ENCODE measurements around the gene BCAS4.

BCAS4 gene

DNA sequence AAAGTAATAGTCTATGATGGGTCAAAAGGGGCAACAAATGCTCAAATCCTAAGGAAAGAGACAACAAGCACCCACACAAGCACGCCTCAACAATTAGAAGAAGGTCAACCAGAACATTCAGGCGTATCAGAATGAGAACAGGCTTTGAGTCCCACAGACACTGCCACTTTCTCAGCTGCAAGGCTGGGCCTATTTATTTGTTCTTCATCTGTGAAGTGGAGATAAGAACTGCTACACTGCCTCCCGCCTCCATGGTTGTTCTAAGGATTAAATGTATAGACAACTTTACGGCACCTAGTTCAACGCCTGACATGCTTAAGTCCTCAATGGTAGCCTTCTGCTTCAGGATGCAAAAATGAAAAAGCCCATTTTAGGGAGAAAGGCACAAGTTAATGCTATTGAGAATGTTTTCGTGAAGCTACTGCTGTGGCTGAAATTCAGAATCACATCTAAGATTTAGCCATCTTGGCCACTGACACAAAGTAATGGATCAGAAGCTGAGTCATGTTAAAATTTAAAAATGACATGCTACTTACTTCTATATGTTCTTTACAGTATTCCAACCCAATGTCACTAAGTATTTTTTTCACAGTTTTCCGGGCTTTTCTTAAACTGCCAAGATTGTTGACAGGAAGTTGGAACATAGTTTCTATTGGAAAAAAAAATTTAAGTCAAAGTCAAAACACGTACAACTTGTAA, 108.6 kb downstream of the BCAS4 start:
- Mint-ChIP-seq H3K9me3 (no peaks in the 10 kb centered on the region), H3K36me3 (peaks cover 98% of the 10 kb centered on the region), H3K4me3 (no peak overlapping the region), H3K4me1 (peaks cover 18% of the 10 kb centered on the region), H3K27ac (peak overlapping the region; percentile 67)
- DNase-seq (ENCODE audit: low spot score in 2 of 2) (no peak), ATAC-seq (no peak)

DNA sequence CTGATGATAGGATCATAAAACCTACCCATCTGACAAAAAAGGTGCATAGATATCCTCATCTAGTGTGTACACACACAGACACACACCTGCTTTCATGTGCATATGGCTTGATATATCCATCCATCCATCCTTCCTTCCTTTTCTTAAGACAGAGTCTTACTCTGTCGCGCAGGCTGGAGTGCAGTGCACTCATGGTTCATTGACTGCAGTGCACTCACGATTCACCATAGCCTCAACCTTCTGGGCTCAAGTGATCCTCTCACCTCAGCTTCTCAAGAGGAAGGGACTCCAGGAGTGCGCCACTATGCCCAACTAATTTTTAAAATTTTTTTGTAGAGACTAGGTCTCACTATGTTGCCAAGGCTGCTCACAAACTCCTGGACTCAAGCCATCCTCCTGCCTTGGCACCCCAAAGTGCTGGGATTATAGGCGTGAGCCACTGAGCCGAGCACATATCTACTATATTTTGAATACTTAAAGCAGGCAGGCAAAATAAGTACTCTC, 109.3 kb downstream of the BCAS4 start:
- peaks cover 97% of the 10 kb centered on the region for H3K36me3 Mint-ChIP-seq
- peaks cover 18% of the 10 kb centered on the region for H3K4me1 Mint-ChIP-seq
- H3K9me3 Mint-ChIP-seq: no peaks in the 10 kb centered on the region
- no peak for ATAC-seq
- no peak overlapping the region for H3K4me3 Mint-ChIP-seq
- DNase-seq (ENCODE audit: low spot score in 2 of 2): no peak
- H3K27ac Mint-ChIP-seq: peak overlapping the region; percentile 20

DNA sequence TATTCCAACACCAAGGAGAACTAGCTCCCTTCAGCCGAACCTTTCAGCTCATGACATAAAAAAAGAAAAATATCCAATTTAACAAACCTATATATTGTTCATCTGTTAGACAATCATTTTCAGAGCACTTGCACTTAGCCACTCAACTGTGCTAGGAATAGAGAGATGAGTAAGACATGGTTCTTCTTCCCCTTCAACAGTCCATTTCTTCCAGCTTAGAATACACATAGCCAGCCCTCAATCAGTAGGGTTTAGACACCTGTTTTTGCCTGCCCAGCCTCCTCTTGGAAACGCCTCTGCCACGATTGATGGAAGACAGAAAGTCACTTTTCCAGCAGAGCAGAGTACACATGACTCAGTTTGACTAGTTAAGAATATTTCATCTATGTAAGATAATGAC, 114.6 kb downstream of the BCAS4 start:
- H3K36me3 Mint-ChIP-seq: peaks cover 89% of the 10 kb centered on the region
- peaks cover 47% of the 10 kb centered on the region for H3K4me1 Mint-ChIP-seq
- no peak for ATAC-seq
- H3K27ac Mint-ChIP-seq: peak overlapping the region; percentile 9
- DNase-seq (ENCODE audit: low spot score in 2 of 2): no peak
- no peaks in the 10 kb centered on the region for H3K9me3 Mint-ChIP-seq
- H3K4me3 Mint-ChIP-seq: no peak overlapping the region

DNA sequence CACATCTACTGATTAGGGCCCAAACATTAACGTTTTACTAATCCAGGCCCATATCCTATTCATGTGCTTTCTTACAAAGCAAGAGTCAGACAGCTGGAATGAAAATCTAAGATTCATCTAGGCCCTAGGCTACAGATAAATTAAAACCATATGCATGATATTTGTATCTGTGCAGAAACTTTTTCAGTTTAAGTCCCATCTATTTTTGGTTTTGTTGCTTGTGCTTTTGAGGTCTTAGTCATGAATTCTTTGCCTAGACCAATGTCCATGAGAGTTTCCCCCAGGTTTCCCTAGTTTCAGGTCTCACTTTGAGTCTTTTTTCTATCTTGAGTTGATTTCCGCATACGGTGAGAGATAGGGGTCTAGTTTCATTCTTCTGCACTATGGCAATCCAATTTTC, 116.2 kb downstream of the BCAS4 start:
- no peak overlapping the region for H3K4me3 Mint-ChIP-seq
- peak overlapping the region; percentile 26 for H3K27ac Mint-ChIP-seq
- H3K36me3 Mint-ChIP-seq: peaks cover 84% of the 10 kb centered on the region
- H3K9me3 Mint-ChIP-seq: no peaks in the 10 kb centered on the region
- no peak for ATAC-seq
- DNase-seq (ENCODE audit: low spot score in 2 of 2): no peak
- peaks cover 58% of the 10 kb centered on the region for H3K4me1 Mint-ChIP-seq

DNA sequence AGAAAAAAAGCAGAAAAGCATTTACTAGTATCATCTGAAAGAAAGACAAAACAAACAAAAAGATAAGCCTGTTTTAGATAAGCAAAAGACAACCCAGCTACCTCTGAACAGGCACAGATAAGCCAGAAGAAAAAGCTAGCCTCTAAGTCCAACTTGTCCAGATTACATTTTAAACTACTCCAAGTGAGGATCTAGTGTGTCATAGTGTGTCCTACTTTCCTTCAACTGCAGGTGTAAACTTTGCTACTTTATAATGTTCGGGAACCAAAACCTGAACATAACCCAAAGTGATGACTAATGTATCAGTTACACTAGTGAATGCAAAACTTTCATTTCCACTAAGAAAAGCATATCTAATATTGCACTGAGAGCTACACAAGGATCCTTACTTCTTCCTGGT, 116.9 kb downstream of the BCAS4 start:
- H3K36me3 Mint-ChIP-seq: peaks cover 79% of the 10 kb centered on the region
- no peaks in the 10 kb centered on the region for H3K9me3 Mint-ChIP-seq
- H3K27ac Mint-ChIP-seq: peak overlapping the region; percentile 26
- H3K4me1 Mint-ChIP-seq: peaks cover 64% of the 10 kb centered on the region
- no peak for DNase-seq (ENCODE audit: low spot score in 2 of 2)
- no peak overlapping the region for H3K4me3 Mint-ChIP-seq
- peak; percentile 55 for ATAC-seq

DNA sequence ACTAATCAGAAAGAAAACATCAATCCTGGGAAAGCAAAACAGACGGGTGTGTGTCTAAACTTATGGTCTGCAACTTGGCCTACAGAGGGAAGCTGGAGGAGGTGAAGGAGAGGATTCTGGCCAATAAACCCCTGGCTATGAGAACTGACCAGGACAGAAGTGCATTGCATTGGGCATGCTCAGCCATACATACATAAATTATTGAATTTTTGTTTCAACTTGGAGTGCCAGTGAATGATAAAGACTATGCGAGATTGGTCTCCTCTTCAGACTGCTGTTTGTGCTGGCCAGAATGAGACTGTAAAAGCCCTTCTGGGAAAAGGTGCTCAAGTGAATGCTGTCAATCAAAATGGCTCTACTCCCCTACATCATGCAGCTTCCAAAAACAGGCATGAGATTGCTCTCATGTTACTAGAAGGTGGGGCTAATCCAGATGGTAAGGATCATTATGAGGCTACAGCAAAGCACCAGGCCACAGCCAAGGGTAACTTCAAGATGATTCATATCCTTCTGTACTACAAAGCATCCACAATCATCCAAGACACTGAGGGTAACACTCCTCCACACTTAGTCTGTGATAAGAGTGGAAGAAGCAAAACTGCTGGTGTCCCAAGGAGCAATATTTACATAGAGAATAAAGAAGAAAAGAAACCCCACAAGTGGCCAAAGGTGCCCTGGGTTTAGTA, 119.0 kb downstream of the BCAS4 start:
- H3K4me3 Mint-ChIP-seq: peak overlapping the region; percentile 36
- peak; percentile 99 for ATAC-seq
- DNase-seq (ENCODE audit: low spot score in 2 of 2): no peak
- no peaks in the 10 kb centered on the region for H3K9me3 Mint-ChIP-seq
- peaks cover 78% of the 10 kb centered on the region for H3K4me1 Mint-ChIP-seq
- peaks cover 76% of the 10 kb centered on the region for H3K36me3 Mint-ChIP-seq
- H3K27ac Mint-ChIP-seq: peak overlapping the region; percentile 83

DNA sequence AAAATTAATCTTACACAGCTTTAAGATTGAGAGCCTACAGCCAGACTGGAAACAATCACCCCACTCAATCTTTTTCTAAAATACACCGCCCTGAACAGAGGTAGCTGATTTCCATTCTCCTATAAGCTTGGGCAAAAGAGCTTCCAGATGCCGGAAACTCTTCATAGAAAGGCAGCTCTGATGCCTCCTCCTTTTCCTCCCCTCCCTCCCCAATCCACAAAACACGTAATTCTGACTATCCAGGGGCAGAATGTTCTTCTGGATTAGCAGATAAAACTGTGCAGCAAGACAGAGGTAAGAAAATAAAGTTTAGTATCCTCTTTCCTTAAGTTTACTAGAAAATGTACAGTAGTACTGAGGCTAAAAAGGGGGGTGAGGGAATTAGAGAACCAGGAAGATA, 120.6 kb downstream of the BCAS4 start:
- Mint-ChIP-seq H3K4me1 (peaks cover 80% of the 10 kb centered on the region), H3K36me3 (peaks cover 75% of the 10 kb centered on the region), H3K4me3 (no peak overlapping the region), H3K27ac (peak overlapping the region; percentile 83), H3K9me3 (no peaks in the 10 kb centered on the region)
- ATAC-seq (no peak), DNase-seq (ENCODE audit: low spot score in 2 of 2) (no peak)

DNA sequence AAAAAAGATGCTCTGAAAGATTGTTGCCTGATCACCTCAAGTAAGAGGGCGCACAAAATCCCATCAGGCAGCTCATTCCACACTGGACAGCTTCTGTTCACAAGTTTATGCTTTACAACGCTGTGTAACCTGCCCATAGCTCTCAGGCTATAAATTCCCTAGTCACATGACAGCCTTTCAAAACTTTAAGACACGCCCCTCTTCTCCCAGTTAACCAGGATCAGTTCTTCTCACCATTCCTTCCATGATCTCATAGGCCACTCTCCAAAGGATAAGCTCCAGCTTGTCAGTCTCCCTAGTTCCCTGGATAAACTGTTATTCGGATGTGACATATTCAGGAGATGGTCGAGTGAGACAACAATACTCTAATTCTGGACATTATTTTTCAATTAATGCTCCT, 121.4 kb downstream of the BCAS4 start:
- peak overlapping the region; percentile 46 for H3K27ac Mint-ChIP-seq

DNA sequence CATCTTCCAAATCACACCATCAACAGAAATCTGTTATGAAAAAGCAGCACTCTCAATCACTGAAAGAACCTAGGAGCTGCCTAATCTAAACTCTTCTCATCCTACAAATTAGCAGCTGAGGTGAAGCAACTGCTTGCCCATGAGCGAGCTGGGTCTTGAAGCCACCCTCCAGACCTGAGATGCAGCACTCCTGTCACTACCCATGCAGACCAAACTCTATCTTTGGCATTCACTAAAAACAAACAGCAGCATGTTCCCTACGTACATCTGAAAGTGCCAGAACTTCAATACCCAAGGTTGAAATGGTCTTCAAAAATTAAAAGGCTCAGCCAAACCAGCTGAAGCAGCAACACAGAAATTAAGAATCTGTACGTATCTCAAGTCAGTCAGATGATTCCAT, 122.1 kb downstream of the BCAS4 start:
- H3K4me1 Mint-ChIP-seq: peaks cover 80% of the 10 kb centered on the region
- peaks cover 76% of the 10 kb centered on the region for H3K36me3 Mint-ChIP-seq
- H3K9me3 Mint-ChIP-seq: no peaks in the 10 kb centered on the region
- ATAC-seq (no peak), DNase-seq (ENCODE audit: low spot score in 2 of 2) (no peak)
- H3K27ac Mint-ChIP-seq: peak overlapping the region; percentile 46
- H3K4me3 Mint-ChIP-seq: no peak overlapping the region

More for the DNA sequence above, 121.4 kb downstream of the BCAS4 start:
- H3K36me3 Mint-ChIP-seq: peaks cover 77% of the 10 kb centered on the region
- H3K9me3 Mint-ChIP-seq: no peaks in the 10 kb centered on the region
- peaks cover 81% of the 10 kb centered on the region for H3K4me1 Mint-ChIP-seq
- no peak overlapping the region for H3K4me3 Mint-ChIP-seq
- no peak for ATAC-seq
- no peak for DNase-seq (ENCODE audit: low spot score in 2 of 2)

DNA sequence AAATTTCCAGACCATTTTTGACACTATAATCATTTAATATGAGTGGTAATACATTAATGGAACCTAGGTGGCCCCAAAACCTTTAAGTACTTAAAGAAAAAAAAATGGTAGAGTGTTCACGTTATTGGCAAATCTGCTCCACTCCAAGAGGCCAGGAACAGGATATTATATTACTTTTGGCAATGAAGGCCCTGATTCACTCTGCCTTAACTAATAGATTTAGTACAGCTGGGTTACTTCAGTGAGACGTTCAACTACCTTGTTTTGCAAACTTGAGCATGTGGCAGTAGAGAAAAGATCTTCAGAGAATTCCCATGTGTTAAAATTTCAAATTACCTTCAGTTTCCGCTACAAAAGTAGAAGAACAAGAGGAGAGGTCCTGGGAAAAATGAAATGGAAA, 123.5 kb downstream of the BCAS4 start:
- H3K27ac Mint-ChIP-seq: no peak overlapping the region

DNA sequence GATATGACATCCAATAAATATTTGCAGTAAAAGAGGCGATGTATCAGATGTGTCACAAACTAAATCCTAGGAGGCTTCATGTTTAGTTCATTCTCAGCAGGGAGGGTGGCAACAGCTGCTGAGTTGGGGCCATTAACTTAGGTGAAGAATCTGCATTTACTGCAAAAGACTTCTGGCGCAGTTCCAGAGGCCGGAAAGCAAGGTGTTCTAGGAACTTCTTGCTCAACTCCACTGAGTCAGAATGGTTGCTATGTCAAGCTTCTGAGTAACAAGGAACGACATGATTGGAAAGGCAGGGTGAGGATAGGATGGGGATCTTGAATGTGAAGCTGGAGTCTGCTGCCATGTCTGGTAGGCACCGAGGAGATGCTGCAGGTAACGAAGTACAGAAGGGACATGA, 124.7 kb downstream of the BCAS4 start:
- H3K4me1 Mint-ChIP-seq: peaks cover 63% of the 10 kb centered on the region
- H3K9me3 Mint-ChIP-seq: no peaks in the 10 kb centered on the region
- H3K36me3 Mint-ChIP-seq: peaks cover 79% of the 10 kb centered on the region
- peak overlapping the region; percentile 74 for H3K27ac Mint-ChIP-seq
- no peak for DNase-seq (ENCODE audit: low spot score in 2 of 2)
- no peak overlapping the region for H3K4me3 Mint-ChIP-seq
- ATAC-seq: no peak

More for the DNA sequence above, 123.5 kb downstream of the BCAS4 start:
- Mint-ChIP-seq H3K36me3 (peaks cover 80% of the 10 kb centered on the region), H3K9me3 (no peaks in the 10 kb centered on the region), H3K4me1 (peaks cover 75% of the 10 kb centered on the region), H3K4me3 (no peak overlapping the region)
- DNase-seq (ENCODE audit: low spot score in 2 of 2) (no peak), ATAC-seq (no peak)

DNA sequence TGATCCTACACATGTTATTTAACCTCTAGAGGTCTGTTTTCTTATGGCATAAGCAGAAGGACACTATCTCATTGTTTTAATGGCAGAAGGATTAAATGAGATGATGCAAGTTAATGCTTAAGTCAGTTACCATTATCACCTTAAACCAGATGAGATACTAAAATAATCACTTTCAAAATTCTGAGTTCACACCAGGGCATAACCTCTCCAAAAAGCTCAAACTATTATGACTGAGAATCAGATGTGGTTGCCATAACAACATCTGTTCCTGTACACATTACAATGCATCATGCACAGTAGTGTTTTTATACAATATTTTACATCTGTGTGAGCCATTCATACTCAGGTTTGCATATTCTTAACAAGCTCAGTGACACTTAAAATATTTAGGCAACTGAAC, 126.1 kb downstream of the BCAS4 start:
- Mint-ChIP-seq H3K4me1 (peaks cover 65% of the 10 kb centered on the region), H3K36me3 (peaks cover 85% of the 10 kb centered on the region), H3K27ac (peak overlapping the region; percentile 74), H3K4me3 (no peak overlapping the region), H3K9me3 (no peaks in the 10 kb centered on the region)
- no peak for DNase-seq (ENCODE audit: low spot score in 2 of 2)
- peak; percentile 91 for ATAC-seq

DNA sequence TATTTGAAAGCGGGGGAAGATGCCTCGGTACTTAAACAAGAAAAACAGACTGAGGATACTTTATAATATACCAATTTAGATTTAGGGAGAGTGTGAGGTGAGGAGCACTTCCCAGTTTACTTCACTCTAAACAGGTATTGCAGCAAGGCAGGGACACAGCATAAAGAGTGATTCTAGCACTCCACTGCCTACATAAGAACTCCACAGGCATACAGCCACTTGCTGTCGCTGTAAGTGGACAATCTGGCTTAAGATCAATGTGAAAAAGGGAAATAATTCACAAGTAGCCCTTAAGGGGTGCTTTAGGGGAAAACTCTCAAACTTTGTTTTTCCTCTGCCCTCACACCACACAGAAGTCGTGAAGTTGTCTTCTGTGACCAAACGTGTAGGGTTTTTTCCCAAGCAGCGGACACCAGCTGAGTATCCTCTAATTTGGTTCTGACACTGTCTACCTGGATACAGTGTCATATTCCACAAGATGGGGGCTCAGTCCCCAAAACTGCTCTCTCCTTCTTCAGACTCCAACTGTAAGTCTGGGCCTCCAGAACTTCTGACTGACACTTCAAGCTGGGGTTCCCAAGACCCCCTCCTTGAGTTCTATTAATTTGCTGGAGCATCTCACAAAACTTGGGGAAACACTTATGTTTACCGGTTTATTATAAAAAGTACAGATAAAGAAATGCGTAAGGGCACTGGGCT, 127.1 kb downstream of the BCAS4 start:
- Mint-ChIP-seq H3K4me3 (no peak overlapping the region), H3K36me3 (peaks cover 89% of the 10 kb centered on the region), H3K9me3 (no peaks in the 10 kb centered on the region), H3K27ac (peak overlapping the region; percentile 74), H3K4me1 (peaks cover 57% of the 10 kb centered on the region)
- DNase-seq (ENCODE audit: low spot score in 2 of 2): no peak
- ATAC-seq: no peak

DNA sequence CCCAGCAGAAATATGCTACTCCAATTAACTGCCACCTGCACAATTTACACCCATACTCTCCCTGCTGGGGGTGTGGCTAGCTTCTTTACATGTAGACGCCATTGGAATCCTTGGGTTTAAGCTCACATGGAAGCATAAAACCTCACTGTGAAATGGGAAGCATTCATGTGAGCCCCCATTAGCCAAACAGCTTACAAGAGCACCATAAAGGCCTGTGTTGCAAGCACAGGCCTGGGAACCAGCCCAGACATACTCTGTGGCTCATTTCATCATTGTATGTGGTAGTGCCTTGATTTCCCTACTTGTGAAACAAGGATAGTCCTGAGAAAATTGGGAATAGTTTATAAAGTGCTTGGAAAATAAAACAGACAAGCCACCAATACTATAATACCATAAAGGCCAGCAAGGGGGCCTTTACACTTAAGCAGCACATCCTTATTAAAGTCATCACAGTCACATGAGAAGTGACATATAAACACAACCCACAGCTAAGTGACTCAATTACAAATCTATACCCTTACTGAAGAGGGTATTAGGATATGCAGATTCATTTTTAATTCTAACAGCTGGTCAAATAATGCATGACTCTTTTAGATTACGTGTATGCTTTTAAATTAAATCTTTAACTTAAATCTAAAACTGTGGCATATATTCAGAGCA, 129.5 kb downstream of the BCAS4 start:
- H3K27ac Mint-ChIP-seq: no peak overlapping the region
- peaks cover 96% of the 10 kb centered on the region for H3K36me3 Mint-ChIP-seq
- H3K4me3 Mint-ChIP-seq: no peak overlapping the region

DNA sequence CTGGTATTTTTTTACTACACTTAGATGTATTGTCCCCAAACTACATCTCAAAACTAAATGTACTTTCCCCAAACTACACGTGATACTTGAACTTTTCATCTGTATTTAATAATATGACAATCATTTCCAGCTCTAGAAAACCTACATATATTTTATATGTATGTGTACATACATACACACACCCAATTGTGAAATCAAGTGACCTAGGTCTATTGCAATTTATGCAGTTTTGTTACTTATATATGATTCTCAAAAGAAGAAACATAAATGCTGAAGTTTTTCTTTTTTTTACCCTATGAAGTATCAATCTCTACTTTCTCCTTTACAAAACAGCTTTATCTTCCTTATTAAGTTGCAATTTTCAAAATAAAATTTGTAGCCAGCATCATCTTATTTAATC, 131.7 kb downstream of the BCAS4 start:
- H3K27ac Mint-ChIP-seq: peak overlapping the region; percentile 34
- no peak for DNase-seq (ENCODE audit: low spot score in 2 of 2)
- no peak overlapping the region for H3K4me3 Mint-ChIP-seq
- ATAC-seq: no peak
- no peaks in the 10 kb centered on the region for H3K9me3 Mint-ChIP-seq
- peaks cover 51% of the 10 kb centered on the region for H3K4me1 Mint-ChIP-seq
- H3K36me3 Mint-ChIP-seq: peaks cover 93% of the 10 kb centered on the region

More for the DNA sequence above, 129.5 kb downstream of the BCAS4 start:
- H3K9me3 Mint-ChIP-seq: no peaks in the 10 kb centered on the region
- ATAC-seq: peak; percentile 50
- H3K4me1 Mint-ChIP-seq: peaks cover 63% of the 10 kb centered on the region
- no peak for DNase-seq (ENCODE audit: low spot score in 2 of 2)

Measured in stimulated activated effector memory CD8-positive, alpha-beta T cell treated with anti-CD3 and anti-CD28 coated beads, Interleukin-12 subunit alpha, Interleukin-12 subunit beta, amount 100 ng/mL, for 72 hours (primary cell).